DMS114 treated with DMSO at 0.1 percent for 48 hours (cell line): ENCODE data around the gene HEATR3.
"Not testable (repeated sequence)": the region's sequence is repeated elsewhere in the genome, so short reads cannot be mapped to it uniquely, and the experiment has no call there.

Experiments used
- DNase-seq: peaks from one replicate; lab custom pipeline; 2025; ENCODE audit not compliant: unreplicated experiment; lab: John Stamatoyannopoulos, UW

The HEATR3 gene

DNA sequence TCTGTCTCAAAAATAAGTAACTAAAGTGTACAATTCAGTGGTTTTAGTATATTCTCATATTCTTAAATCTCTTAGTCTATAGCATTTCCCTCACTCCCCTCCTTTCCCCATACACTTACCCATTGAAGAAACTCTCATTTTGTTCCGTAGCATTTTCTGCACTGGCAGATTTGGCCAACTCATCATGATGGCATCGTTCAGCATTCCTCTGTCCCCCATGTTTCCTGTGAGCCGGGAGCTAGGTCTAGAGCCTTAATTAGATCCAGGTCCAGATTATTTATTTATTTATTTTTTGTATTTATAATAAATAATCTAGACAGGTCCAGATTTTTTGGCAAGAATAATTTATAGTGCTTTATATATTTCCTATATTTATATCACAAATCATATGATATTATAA, 31.0 kb downstream of the HEATR3 start:
- DNase-seq: no peak

- no peak for DNase-seq
Measured at GRCh38 chr16:50099957-50100648, 34.3 kb downstream of the HEATR3 start.

- no peak for DNase-seq
Measured at GRCh38 chr16:50102051-50102746, 36.4 kb downstream of the HEATR3 start.

- DNase-seq: no peak
Measured at GRCh38 chr16:50103764-50104163, 38.0 kb downstream of the HEATR3 start.

GRCh38 chr16:50114357-50115129, 48.8 kb downstream of the HEATR3 start:
- no peak for DNase-seq

DNA sequence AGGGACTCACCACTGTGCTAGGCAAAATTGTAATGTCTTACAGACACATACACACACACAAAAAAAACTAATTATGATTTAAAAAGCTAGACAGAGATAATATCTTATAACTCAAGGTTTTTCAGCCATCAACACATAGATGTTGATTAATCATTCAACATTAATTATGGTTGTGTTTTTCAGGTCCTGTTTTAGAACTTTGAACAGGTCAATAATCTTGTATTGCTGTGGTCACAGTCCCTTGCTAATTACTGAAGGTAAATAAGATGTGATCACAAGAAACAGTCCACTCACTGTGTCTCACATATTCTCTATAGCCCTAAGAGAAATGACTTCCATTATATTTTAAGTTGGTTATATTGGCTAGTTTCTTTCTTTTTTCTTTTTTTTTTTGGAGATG, 54.9 kb downstream of the HEATR3 start:
- no peak for DNase-seq

- no peak for DNase-seq
Measured at GRCh38 chr16:50121278-50121677, 55.5 kb downstream of the HEATR3 start.

DNA sequence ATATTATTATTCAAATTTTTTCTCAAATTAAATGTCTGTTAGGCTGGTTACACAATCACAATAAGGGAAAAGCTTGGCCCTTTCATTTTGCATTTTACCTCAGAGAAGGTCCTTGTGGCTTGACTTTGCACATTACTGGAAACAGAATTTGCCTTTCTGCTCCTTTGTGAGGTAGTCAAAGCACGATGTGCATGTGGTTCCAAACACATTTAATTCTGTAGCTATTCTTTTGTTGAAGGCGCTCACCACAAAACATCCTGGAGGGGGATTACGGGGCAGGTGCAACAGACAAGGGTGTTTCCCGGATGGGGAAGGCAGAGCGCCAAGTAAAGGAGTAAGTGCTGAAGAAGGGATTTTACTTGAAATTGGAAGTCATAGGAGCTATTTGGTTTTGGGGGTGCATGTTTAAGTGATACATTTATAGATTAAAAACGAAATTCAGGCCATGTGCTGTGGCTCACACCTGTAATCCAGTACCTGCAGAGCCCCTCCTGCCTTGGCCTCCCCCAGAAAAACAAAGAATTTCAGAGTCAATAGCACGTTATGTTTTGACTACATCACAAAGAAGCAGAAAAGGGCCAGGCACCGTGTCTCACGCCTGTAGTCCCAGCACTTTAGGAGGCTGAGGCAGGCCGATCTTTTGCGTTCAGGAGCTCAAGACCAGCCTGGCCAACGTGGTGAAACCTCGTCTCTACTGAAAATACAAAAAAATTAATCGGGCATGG, 56.1 kb downstream of the HEATR3 start:
- DNase-seq: no peak

DNA sequence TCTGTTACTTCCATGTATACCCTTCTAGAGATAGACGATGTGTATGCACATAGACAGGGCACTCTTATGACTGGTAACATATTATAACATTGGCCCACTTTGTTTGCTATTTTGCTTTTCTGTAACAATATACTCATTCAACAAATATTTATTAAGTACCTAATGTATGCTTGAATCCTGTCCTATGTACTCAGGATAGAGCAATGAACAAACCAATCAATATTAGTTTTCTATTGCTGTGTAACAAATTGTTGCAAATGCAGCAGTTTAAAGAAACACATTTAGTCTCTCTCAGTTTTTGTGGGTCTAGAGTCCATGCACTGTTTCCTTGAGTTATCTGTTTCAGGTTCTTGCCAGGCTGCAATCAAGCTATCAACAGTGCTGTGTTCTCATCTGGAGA, 57.6 kb downstream of the HEATR3 start:
- DNase-seq: no peak

- DNase-seq: no peak
Measured at GRCh38 chr16:50124769-50125168, 59.0 kb downstream of the HEATR3 start.

GRCh38 chr16:50126183-50126582, 60.4 kb downstream of the HEATR3 start:
- DNase-seq: no peak

- DNase-seq: not testable (repeated sequence)
Measured at GRCh38 chr16:50132571-50132970, 66.8 kb downstream of the HEATR3 start.

DNA sequence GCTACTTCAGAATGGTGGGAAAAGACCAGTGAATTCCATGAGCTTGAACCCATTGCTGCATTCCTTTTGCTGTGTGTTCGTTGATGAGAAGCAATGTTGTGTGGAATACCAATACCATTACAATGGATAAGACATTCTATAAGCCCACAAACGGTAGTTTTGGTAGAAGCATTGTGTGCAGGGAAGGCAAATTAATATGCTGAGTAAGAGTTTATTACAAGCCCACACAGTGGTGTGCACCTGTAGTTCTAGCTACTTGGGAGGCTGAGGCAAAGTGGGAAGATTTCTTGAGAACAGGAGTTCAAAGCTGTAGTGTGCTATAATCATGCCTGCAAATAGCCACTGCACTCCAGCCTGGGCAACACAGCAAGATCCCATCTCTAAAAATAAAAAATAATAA, 67.4 kb downstream of the HEATR3 start:
- no peak for DNase-seq

- no peak for DNase-seq
Measured at GRCh38 chr16:50136399-50136798, 70.6 kb downstream of the HEATR3 start.

DNA sequence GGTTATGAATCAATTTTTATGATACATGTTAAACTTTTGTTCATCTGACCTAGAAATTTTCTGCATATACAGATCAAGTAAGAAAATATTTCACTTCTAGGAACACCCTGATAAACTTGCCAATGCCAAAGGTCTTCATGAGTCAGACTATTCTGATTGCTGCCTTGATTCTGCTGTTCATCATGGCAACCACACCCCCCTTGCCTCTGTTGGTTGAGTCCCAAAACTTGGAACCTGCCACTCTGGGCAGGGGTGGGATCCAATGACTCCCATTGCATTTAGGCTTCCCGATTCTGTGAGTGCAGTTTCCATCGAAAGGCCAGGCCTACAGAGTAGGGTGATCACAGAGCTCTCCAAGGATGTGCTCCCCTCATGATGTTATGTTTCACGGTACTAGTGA, 71.5 kb downstream of the HEATR3 start:
- no peak for DNase-seq

DNA sequence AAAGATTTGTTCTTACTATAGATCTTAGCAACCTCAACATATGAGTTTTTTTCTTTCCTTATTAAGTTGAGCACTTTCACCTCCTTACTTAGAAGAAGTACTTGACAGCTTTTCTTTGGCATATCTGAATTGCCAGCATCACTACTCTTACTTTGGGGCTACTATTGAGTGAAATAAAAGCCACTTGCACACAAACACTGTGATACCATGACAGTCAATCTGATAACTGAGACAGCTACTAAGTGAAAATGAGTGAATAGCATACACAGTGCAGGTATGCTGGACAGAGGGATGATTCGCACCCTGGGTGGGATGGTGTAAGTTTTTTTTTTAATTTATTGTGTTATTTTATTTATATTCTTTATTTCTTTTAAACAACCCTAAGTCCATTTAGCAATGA, 73.8 kb downstream of the HEATR3 start:
- no peak for DNase-seq

DNA sequence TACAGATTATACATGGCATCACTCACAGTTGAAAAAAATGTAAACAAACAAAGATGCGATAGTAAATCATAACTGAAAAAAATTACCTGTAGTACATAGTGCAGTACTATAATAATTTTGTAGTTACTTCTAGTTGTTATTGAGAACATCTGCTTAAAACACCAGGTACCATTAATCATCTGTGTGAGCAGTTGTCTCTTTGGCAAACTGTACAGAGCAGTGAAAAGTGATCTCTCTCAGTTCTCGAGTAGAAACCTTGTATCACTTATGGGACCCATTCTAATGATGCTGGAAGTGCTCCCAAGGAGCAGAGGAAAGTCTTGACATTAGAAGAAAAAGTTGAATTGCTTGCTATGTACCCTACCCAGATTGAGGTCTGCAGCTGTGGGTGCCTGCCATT, 78.4 kb downstream of the HEATR3 start:
- DNase-seq: no peak

DNA sequence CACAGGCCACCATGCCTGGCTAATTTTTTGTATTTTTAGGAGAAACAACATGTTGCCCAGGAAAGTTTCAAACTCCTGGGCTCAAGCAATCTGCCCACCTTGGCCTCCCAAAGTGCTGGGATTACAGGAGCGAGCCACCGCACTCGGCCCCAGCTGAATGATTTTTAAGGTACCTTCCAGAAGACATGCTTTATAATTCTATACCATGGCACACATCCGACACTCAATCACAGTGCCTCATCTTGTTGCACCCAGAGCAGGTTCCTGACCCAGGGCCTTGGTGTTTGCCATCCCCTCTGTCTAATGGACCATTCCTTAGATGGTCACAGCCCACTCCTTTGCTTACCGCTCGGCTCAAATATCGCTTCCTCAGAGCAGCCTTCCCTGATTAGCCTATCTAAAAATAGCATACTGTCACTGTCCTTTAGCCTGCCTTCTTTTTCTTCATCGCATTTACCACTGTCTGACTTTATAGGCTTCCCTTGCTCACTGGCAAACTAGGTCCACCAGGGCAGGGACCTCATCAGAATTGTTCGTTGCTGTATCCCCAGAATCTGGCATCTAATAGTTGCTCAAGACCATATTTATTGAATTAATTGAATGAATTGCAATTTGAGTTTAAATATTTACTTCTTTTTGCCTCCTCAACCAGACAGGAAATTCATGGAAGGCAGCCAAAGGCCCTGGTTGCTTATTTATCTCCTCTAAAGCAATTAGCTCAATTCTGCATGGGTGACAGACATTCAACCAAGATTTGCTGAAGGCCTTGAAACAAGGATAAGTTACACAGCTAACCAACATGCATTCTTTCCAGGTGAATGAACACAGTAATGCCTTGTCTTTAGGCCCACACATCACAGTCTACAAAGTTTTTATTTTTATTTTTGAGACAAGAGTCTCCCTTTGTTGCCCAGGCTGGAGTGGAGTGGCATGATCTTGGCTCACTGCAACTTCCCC, 81.0 kb downstream of the HEATR3 start:
- DNase-seq: no peak

DNA sequence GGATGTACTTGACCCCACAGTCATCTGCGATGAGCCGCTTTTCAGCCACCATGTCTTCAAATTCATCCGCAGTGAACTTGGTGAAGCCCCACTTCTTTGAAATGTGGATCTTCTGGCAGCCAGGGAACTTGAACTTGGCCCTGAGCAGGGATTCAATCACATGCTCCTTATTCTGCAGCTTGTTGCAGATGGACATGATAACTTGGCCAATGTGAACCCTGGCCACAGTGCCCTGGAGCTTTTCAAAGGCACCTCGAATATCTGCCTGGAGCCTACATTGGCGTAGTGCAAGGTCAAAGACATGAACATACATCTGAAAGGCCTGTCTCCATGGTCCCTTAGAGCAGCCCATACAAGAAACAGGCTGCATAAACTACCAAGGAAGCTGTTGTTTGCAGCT, 85.6 kb downstream of the HEATR3 start:
- no peak for DNase-seq

- DNase-seq: no peak
Measured at GRCh38 chr16:50151756-50152155, 86.0 kb downstream of the HEATR3 start.
